ENCODE results near the gene FOXO6.

The FOXO6 gene

DNA sequence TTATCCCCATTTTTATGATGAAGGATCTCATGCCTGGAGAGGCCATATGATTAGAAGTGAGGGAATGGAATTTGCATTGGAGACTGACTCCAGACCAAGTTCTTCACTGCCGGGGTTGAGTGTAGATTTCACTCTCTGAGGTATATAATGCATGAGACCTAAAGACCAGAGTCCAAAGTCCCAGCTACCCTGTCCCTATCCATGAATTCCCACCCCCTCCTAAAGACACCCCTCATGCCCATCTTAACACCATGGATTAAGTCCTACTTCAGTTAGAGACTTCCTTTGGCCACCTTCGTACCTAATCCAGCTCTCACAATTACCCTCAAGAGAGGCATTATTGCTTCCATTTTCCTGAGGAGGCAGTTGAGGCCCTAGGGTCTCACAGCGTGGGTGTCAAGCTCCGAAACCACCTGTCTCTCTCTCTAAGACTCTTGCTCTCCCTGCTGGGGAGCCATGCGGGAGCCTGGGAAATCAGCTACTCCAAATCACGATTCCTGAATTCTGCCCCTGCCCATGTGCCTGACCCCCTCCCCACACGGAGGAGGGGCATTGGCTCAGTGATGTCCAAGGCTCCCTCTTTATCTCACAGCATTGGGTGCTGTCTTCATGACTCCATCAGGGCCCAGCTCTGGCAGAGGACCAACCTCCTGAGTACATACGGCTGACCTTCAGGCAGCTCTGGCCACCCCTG is 11.7 kb upstream of the FOXO6 start:
- in situ Hi-C loops (cut with MboI; ENCODE audit: low sequenced_read_pairs): no loop called here

DNA sequence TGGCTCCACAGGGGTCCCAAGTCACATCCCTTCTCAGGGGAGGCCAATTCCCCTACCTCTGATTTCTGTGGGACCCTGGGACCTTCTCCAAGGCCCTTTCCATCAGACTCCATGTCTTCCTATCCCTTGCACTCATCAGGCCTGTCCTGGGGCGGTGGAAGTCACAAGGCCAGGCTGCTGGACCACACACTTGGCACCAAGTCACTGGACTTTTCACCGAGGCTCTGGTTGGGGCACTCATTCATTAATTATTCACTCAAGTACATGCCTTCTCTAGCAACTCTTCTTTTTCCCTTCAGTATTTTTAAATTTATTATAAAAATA is 11.2 kb upstream of the FOXO6 start:
- in situ Hi-C loops (cut with MboI; ENCODE audit: low sequenced_read_pairs): no loop called here

- in situ Hi-C loops (cut with MboI; ENCODE audit: low sequenced_read_pairs): no loop called here
Observed at GRCh38 chr1:41351262-41352151, 9.7 kb upstream of the FOXO6 start.

DNA sequence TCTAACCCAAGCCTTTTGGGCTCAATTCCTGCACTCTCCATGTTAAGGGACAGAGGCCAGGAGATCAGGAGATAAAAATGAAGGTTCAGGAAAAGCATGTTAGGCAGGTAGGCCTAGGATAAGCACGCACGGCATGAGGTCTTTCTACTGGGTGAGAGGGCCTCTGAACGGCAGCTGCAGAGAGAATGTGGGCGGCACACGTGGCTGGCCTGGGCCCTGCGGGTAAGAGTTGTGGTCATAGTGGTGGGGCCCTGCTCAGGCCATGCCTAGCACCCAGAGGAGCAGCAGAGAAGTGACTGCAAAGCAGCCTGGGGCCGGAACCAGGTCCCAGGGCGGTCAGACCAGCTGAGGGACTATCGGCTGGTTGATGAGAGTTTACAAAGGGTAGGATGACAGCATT is 7.5 kb upstream of the FOXO6 start:
- in situ Hi-C loops (cut with MboI; ENCODE audit: low sequenced_read_pairs): no loop called here

- in situ Hi-C loops (cut with MboI; ENCODE audit: low sequenced_read_pairs): no loop called here
Observed at GRCh38 chr1:41354956-41355355, 6.3 kb upstream of the FOXO6 start.

- in situ Hi-C loops (cut with MboI; ENCODE audit: low sequenced_read_pairs): no loop called here
Observed at GRCh38 chr1:41355356-41355755, 5.9 kb upstream of the FOXO6 start.

GRCh38 chr1:41355761-41356160 is 5.5 kb upstream of the FOXO6 start:
- in situ Hi-C loops (cut with MboI; ENCODE audit: low sequenced_read_pairs): no loop called here

DNA sequence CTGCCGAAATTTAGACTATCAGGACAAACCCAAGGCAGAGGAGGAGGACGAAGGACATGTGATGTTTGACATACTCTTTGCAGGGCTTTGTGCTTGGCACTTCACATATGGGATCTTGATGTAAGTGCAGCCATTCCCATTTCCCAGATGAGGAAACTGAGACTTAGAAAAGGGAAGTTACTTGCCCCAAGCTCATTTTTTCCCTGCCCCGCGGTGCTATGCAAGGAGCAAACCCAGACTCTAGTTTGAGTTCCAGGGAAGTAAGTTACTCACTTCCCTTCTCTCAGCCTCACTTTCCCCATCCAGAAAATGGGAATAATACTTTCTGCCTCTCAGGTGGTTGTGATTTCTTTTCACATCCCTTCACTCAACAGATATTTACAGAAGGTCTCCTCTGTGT is 4.5 kb upstream of the FOXO6 start:
- in situ Hi-C loops (cut with MboI; ENCODE audit: low sequenced_read_pairs): no loop called here

DNA sequence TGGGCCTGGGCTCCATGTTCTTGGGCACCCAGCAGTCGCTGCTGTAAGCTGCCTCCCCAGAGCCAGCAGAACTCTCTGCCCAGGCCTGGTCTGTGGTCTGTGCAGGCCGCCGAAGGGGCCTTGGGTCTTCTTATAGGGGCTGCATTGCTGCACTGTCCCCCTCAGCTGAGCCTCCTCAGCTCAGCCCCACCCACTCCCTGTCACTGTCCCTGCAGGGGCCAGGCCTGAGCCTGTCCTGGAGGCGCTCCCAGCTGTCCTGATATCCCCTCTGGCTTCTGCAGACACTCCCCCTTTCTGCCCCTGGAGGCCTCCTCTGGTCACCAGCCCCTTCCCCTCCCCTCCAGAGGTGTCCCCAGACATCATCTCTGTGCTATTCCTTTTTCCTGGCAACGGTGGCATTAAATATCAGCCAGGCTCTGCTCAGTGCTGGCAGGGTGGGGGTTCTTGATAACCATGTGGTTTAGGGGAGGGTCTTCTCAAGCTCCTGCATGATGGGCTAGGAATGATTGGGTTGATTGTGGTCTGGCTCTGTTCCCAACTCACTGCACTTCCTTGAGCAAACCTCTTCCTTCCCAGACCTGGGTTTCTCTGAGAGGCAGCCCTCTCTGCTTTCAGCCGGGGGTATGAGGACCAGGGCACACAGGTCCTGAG is 3.7 kb upstream of the FOXO6 start:
- in situ Hi-C loops (cut with MboI; ENCODE audit: low sequenced_read_pairs): no loop called here

DNA sequence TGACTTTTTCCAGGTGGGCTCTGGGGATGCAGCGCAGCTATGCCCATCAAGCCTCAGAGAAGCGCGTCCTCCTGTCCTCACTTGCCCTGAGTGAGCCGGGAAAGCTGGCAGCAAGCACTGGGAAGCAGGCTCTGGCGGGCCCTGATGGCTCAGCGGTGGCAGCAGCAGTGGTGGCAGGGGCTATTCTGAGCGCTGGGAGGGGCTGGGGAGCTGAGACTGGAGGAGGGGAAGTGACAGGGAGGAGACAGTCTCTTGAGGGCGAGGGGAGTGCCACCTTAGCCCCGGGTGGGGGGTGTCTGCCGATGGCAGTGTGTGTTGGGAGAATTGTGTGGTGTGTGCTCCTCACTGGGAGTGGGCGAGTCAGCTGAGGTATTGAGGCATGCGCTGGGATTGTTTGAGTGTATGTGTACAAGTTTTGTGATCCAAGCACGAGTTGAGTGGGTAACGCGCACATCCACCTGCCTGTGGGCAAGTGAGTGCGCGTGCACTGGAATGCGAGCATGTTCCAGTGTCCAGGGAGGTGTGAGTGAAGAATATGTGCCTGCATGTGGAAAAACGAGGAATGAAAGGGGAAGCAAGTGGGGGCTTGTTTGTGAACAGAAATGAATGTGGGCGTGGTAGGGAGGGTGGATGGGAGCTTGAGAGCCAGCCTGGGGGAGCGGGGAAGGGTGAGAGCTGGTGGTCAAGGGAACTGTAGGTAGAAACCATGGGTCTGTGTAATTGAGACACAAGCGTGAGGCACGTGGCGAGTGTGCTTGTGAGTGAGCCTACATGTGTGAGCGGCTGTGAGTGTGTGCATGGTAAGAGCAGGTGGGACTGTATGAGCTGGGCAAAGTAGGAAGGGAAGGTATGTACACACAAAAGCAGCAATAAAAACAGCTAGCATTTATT is 2.9 kb upstream of the FOXO6 start:
- in situ Hi-C loops (cut with MboI; ENCODE audit: low sequenced_read_pairs): no loop called here

- in situ Hi-C loops (cut with MboI; ENCODE audit: low sequenced_read_pairs): no loop called here
Observed at GRCh38 chr1:41359211-41360073, 1.8 kb upstream of the FOXO6 start.

GRCh38 chr1:41360074-41360785 is 1.0 kb upstream of the FOXO6 start:
- in situ Hi-C loops (cut with MboI; ENCODE audit: low sequenced_read_pairs): no loop called here

DNA sequence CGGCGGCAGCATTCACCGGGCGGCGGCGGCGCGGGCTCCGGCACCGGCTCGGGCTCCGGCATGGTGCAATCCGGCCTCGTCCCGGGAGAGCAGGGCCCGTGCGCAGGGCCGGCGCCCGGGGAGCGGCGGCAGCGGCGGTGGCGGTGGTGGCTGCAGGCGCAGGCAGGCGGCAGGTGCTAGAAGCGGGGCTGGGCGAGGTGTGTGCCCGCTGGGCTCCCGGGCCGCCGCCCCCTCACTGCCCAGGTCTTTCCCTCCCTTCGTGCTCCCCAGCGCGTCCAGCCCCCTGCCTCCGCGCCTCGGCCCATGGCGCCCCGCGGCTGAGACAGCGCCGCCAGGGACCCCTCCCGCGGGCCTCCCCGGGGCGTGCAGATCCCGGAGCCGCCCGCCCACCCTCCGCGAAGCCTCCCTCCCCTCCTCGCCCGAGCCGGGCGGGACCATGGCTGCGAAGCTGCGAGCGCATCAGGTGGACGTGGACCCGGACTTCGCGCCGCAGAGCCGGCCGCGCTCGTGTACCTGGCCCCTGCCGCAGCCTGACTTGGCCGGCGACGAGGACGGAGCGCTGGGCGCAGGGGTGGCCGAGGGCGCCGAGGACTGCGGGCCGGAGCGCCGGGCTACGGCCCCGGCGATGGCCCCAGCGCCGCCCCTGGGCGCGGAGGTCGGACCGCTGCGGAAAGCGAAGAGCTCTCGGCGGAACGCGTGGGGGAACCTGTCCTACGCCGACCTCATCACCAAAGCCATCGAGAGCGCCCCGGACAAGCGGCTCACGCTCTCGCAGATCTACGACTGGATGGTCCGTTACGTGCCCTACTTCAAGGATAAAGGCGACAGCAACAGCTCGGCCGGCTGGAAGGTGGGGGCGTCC is 492 bp downstream of the FOXO6 start:
- in situ Hi-C loops (cut with MboI; ENCODE audit: low sequenced_read_pairs): no loop called here

- in situ Hi-C loops (cut with MboI; ENCODE audit: low sequenced_read_pairs): no loop called here
Observed at GRCh38 chr1:41362357-41362721, 1.1 kb downstream of the FOXO6 start.

GRCh38 chr1:41362749-41363590 is 1.7 kb downstream of the FOXO6 start:
- in situ Hi-C loops (cut with MboI; ENCODE audit: low sequenced_read_pairs): no loop called here

GRCh38 chr1:41363591-41364320 is 2.5 kb downstream of the FOXO6 start:
- in situ Hi-C loops (cut with MboI; ENCODE audit: low sequenced_read_pairs): no loop called here

Measured in HL-60/S4 treated with retinoic acid at 250 ng/mL for 4 days and 3 days (cell line).